ENCODE measurements around the gene NAA80. TPM values are rescaled to one million over a fixed set of nuclear protein-coding genes. Genes with fewer than 3 reads are reported as not detected.

NAA80 gene
- total and polyA plus RNA-seq, 2 of the 13 experiments (the other 11 are each of a cell fraction or from before 2014, with no cell fraction given), result 3.4 to 8.7 TPM

DNA sequence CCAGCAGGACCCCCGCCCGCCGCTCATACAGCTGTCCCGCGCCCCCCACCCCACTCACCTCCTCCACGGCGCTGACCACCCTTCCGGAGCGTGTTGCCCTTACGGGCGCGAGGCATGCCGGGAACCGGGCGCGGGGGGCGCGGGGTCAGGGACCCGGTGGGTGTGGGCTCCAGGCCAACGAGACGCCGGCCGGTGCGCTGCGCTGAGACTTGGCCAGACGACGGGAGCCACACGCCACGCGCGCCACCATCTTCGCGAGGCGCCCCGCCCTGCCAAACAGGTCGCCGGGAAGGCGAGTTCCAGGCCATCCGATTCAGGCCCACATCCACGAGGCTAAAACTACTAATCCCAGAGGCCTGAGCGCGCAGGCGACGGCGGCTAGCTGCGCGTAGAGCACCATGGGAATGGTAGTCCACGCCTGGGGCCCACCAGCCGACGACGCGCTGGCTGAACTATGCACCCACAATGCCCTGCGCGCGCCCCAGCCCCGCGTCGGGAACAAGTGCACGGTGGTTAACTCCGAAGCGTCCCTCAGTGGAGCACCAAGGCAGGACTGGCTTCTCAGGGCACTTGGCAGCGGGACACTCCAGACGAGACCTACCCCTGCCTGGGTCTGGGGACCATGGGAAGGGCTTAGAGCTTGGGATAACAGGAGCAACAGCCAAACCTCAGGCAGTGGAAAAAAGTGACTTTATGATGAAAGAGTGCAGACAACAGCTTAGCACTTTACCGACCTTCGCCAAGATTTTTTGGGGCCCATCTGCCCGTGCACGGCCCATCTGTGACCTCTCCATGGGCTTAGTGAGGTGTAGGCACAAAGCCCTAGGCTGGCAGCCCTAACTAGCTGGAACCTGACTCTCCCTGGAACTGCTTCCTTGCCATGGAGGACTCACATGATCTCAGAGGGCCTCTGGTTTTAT is 6.8 kb downstream of the NAA80 start, which contains the start of gene IFRD2 (continued):
- TF ChIP-seq, protein P1, sequence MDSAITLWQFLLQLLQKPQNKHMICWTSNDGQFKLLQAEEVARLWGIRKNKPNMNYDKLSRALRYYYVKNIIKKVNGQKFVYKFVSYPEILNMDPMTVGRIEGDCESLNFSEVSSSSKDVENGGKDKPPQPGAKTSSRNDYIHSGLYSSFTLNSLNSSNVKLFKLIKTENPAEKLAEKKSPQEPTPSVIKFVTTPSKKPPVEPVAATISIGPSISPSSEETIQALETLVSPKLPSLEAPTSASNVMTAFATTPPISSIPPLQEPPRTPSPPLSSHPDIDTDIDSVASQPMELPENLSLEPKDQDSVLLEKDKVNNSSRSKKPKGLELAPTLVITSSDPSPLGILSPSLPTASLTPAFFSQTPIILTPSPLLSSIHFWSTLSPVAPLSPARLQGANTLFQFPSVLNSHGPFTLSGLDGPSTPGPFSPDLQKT (CRISPR knock-in tag; IDR thresholded peaks at IDR 0.05; ENCODE audit: borderline replicate concordance), result no peak; the same call in 1 of the 2 replicates
- TF ChIP-seq, protein P2, sequence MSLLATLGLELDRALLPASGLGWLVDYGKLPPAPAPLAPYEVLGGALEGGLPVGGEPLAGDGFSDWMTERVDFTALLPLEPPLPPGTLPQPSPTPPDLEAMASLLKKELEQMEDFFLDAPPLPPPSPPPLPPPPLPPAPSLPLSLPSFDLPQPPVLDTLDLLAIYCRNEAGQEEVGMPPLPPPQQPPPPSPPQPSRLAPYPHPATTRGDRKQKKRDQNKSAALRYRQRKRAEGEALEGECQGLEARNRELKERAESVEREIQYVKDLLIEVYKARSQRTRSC (CRISPR knock-in tag; IDR thresholded peaks at IDR 0.05; ENCODE audit: low read depth), result no peak
- TF ChIP-seq RXRB (CRISPR knock-in tag; IDR thresholded peaks at IDR 0.05; ENCODE audit: borderline replicate concordance), result peak; percentile 56; the same call in 1 of the 2 replicates
- peak; percentile 94 for TF ChIP-seq GABPB1 (CRISPR knock-in tag; IDR thresholded peaks at IDR 0.05)
- TF ChIP-seq, protein P3, sequence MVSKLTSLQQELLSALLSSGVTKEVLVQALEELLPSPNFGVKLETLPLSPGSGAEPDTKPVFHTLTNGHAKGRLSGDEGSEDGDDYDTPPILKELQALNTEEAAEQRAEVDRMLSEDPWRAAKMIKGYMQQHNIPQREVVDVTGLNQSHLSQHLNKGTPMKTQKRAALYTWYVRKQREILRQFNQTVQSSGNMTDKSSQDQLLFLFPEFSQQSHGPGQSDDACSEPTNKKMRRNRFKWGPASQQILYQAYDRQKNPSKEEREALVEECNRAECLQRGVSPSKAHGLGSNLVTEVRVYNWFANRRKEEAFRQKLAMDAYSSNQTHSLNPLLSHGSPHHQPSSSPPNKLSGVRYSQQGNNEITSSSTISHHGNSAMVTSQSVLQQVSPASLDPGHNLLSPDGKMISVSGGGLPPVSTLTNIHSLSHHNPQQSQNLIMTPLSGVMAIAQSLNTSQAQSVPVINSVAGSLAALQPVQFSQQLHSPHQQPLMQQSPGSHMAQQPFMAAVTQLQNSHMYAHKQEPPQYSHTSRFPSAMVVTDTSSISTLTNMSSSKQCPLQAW (CRISPR knock-in tag; IDR thresholded peaks at IDR 0.05), result peak; percentile 97
- TF ChIP-seq, protein P4, sequence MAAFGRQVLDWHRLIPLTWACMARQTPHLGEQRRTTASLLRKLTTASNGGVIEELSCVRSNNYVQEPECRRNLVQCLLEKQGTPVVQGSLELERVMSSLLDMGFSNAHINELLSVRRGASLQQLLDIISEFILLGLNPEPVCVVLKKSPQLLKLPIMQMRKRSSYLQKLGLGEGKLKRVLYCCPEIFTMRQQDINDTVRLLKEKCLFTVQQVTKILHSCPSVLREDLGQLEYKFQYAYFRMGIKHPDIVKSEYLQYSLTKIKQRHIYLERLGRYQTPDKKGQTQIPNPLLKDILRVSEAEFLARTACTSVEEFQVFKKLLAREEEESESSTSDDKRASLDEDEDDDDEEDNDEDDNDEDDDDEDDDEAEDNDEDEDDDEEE (CRISPR knock-in tag; IDR thresholded peaks at IDR 0.05), result 0 out of 2 replicates have a peak, but pooled peaks have one; percentile 32
- TF ChIP-seq NFKB2 (CRISPR knock-in tag; IDR thresholded peaks at IDR 0.05; ENCODE audit: borderline replicate concordance), result 0 out of 2 replicates have a peak, but pooled peaks have one; percentile 11
- 0 out of 2 replicates have a peak, but pooled peaks have one; percentile 34 for TF ChIP-seq ZNF44 (CRISPR knock-in tag; IDR thresholded peaks at IDR 0.05)
- no peak for TF ChIP-seq BRCA1 (CRISPR knock-in tag; IDR thresholded peaks at IDR 0.05)
- peak; percentile 91 for TF ChIP-seq SAP130 (CRISPR knock-in tag; IDR thresholded peaks at IDR 0.05; ENCODE audit: low read depth)
- TF ChIP-seq, protein P5, sequence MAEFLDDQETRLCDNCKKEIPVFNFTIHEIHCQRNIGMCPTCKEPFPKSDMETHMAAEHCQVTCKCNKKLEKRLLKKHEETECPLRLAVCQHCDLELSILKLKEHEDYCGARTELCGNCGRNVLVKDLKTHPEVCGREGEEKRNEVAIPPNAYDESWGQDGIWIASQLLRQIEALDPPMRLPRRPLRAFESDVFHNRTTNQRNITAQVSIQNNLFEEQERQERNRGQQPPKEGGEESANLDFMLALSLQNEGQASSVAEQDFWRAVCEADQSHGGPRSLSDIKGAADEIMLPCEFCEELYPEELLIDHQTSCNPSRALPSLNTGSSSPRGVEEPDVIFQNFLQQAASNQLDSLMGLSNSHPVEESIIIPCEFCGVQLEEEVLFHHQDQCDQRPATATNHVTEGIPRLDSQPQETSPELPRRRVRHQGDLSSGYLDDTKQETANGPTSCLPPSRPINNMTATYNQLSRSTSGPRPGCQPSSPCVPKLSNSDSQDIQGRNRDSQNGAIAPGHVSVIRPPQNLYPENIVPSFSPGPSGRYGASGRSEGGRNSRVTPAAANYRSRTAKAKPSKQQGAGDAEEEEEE (CRISPR knock-in tag; IDR thresholded peaks at IDR 0.05; ENCODE audit: borderline replicate concordance), result peak; percentile 42; the same call in 1 of the 2 replicates
- no peak for TF ChIP-seq ZKSCAN8 (CRISPR knock-in tag; IDR thresholded peaks at IDR 0.05; ENCODE audit: borderline replicate concordance)
- peak; percentile 80; the same call in 1 of the 2 replicates for TF ChIP-seq TBX2 (CRISPR knock-in tag; IDR thresholded peaks at IDR 0.05; ENCODE audit: borderline replicate concordance)
- peak; percentile 45; the same call in 1 of the 2 replicates for TF ChIP-seq RFXAP (CRISPR knock-in tag; IDR thresholded peaks at IDR 0.05; ENCODE audit: borderline replicate concordance)
- TF ChIP-seq, protein P6, sequence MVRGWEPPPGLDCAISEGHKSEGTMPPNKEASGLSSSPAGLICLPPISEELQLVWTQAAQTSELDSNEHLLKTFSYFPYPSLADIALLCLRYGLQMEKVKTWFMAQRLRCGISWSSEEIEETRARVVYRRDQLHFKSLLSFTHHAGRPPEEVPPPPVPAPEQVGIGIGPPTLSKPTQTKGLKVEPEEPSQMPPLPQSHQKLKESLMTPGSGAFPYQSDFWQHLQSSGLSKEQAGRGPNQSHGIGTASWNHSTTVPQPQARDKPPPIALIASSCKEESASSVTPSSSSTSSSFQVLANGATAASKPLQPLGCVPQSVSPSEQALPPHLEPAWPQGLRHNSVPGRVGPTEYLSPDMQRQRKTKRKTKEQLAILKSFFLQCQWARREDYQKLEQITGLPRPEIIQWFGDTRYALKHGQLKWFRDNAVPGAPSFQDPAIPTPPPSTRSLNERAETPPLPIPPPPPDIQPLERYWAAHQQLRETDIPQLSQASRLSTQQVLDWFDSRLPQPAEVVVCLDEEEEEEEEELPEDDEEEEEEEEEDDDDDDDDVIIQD (CRISPR knock-in tag; IDR thresholded peaks at IDR 0.05; ENCODE audit: low read depth), result peak; percentile 22; the same call in 1 of the 2 replicates
- TF ChIP-seq ELF3 (CRISPR knock-in tag; IDR thresholded peaks at IDR 0.05), result peak; percentile 8; the same call in 1 of the 2 replicates
- peak; percentile 95 for TF ChIP-seq SP4 (CRISPR knock-in tag; IDR thresholded peaks at IDR 0.05)
- TF ChIP-seq TEAD3 (CRISPR knock-in tag; optimal IDR thresholded peaks at IDR 0.05; ENCODE audit: borderline replicate concordance), result peak; percentile 67
- TF ChIP-seq ELF4 (CRISPR knock-in tag; IDR thresholded peaks at IDR 0.05; ENCODE audit: borderline replicate concordance), result no peak
- TF ChIP-seq ZNF781 (CRISPR knock-in tag; IDR thresholded peaks at IDR 0.05; ENCODE audit: borderline replicate concordance, not compliant biosample characterization), result peak; percentile 19
